NB4 (cell line): ENCODE results near the gene RPN2.
A peak's percentile ranks its signal among the peaks of the same experiment; 100 is the strongest.

Experiments
- DNase-seq: peaks from one replicate; pipeline ENCODE4 v3.0.0; 2010; ENCODE audit warnings: low read depth
- H3K4me3 ChIP-seq: one replicate; pipeline ENCODE4 v1.5.1; 2011; ENCODE audit warnings: mild to moderate bottlenecking, low read depth, low read length, moderate library complexity
- CTCF ChIP-seq: IDR thresholded peaks from one replicate; pipeline ENCODE4 v1.5.1; 2012; ENCODE audit warnings: low read depth, low read length
- MAX ChIP-seq: IDR thresholded peaks from 2 replicates; pipeline ENCODE4 v1.6.1; 2011; ENCODE audit warnings: low read depth, low read length
- MYC ChIP-seq: IDR thresholded peaks from 2 replicates; pipeline ENCODE4 v1.6.1; 2011; ENCODE audit warnings: low read depth, low read length
- POLR2A ChIP-seq: IDR thresholded peaks from 2 replicates; pipeline ENCODE4 v1.6.1; 2011; ENCODE audit warnings: mild to moderate bottlenecking; ENCODE audit not compliant: insufficient read length; ENCODE audit errors: extremely low read depth

The RPN2 gene

GRCh38 chr20:37165031-37165430 is 14.1 kb upstream of the RPN2 start:
- H3K4me3 ChIP-seq = no peak overlapping the region
- DNase-seq = no peak
- TF ChIP-seq POLR2A (no peak), CTCF (no peak), MAX (no peak), MYC (no peak)

GRCh38 chr20:37166867-37167266 is 12.3 kb upstream of the RPN2 start:
- H3K4me3 ChIP-seq = no peak overlapping the region
- no peak for TF ChIP-seq CTCF
- TF ChIP-seq MYC = no peak
- TF ChIP-seq POLR2A = no peak
- no peak for TF ChIP-seq MAX
- DNase-seq = no peak

GRCh38 chr20:37172836-37173235 is 6.3 kb upstream of the RPN2 start:
- H3K4me3 ChIP-seq = no peak overlapping the region
- no peak for TF ChIP-seq MYC
- TF ChIP-seq POLR2A = no peak
- no peak for TF ChIP-seq MAX
- no peak for TF ChIP-seq CTCF
- no peak for DNase-seq

GRCh38 chr20:37179683-37180524 is 774 bp downstream of the RPN2 start:
- 0 out of 2 replicates have a peak, but pooled peaks have one; percentile 8 for TF ChIP-seq MAX
- TF ChIP-seq MYC = no peak
- H3K4me3 ChIP-seq = peak overlapping the region; percentile 97
- DNase-seq = peak; percentile 67

- TF ChIP-seq CTCF (no peak), MAX (no peak), MYC (no peak), POLR2A (no peak)
- no peak overlapping the region for H3K4me3 ChIP-seq
- DNase-seq = no peak
These were observed 6.6 kb downstream of the RPN2 start for GRCh38 chr20:37185686-37186085.

- H3K4me3 ChIP-seq = no peak overlapping the region
- TF ChIP-seq POLR2A (no peak), MAX (no peak), MYC (no peak), CTCF (no peak)
- no peak for DNase-seq
These were observed 9.7 kb downstream of the RPN2 start for GRCh38 chr20:37188787-37189186.
